Mesenchymal stem cell (in vitro differentiated cells and primary cell): ENCODE results near the gene PAGE2.

Source experiments
- DNase-seq: peaks from one replicate; pipeline ENCODE4 v3.0.0-alpha.2; 2013
- H2AFZ ChIP-seq: one replicate; pipeline ENCODE4 v1.6.1; 2013; ENCODE audit warnings: low read depth, mild to moderate bottlenecking, control low read depth, inconsistent platforms, low read length, moderate library complexity
- H2AK5ac ChIP-seq: 2 replicates; pipeline ENCODE4 v1.6.1; 2013; ENCODE audit warnings: low read length, moderate library complexity, mild to moderate bottlenecking, inconsistent platforms; ENCODE audit not compliant: severe bottlenecking
- H2BK120ac ChIP-seq: one replicate; pipeline ENCODE4 v1.6.1; 2013; ENCODE audit warnings: low read depth, mild to moderate bottlenecking, inconsistent platforms, low read length, moderate library complexity
- H2BK12ac ChIP-seq, 2 experiments: one replicate each; pipeline ENCODE4 v1.6.1; 2013; ENCODE audit warnings: inconsistent platforms in 2 of 2, low read length in 2 of 2, mild to moderate bottlenecking in 2 of 2, moderate library complexity in 2 of 2, control low read depth in 1 of 2
- H2BK15ac ChIP-seq: one replicate; pipeline ENCODE4 v1.6.1; 2013; ENCODE audit warnings: mild to moderate bottlenecking, low read depth, inconsistent platforms; ENCODE audit not compliant: poor library complexity, severe bottlenecking
- H2BK5ac ChIP-seq: 2 replicates; pipeline ENCODE4 v1.6.1; 2013; ENCODE audit warnings: low read depth, mild to moderate bottlenecking, low read length, control low read depth, inconsistent platforms; ENCODE audit not compliant: poor library complexity, severe bottlenecking
- H3K14ac ChIP-seq, 2 experiments: one replicate each; pipeline ENCODE4 v1.6.1; 2013; ENCODE audit warnings: inconsistent platforms in 2 of 2, low read length in 2 of 2, control low read depth in 1 of 2, mild to moderate bottlenecking in 1 of 2, moderate library complexity in 1 of 2
- H3K18ac ChIP-seq, 2 experiments: one replicate each; pipeline ENCODE4 v1.6.1; 2013; ENCODE audit warnings: inconsistent platforms in 2 of 2, low read length in 2 of 2, control low read depth in 1 of 2, low read depth in 1 of 2, mild to moderate bottlenecking in 1 of 2
- H3K23ac ChIP-seq, 2 experiments: one replicate each; pipeline ENCODE4 v1.6.1; 2013; ENCODE audit warnings: inconsistent platforms in 2 of 2, low read length in 2 of 2, mild to moderate bottlenecking in 2 of 2, moderate library complexity in 2 of 2, control low read depth in 1 of 2
- H3K27ac ChIP-seq: 2 replicates; pipeline ENCODE4 v1.5.1; 2013; ENCODE audit warnings: mild to moderate bottlenecking, moderate library complexity, low read length, control low read depth, inconsistent platforms; ENCODE audit not compliant: poor library complexity, severe bottlenecking
- H3K27me3 ChIP-seq, 2 experiments: 2 replicates each; pipeline versions ENCODE4 v1.6.1 to v1.7.0; 2013; ENCODE audit warnings: low read length in 2 of 2, mild to moderate bottlenecking in 2 of 2, moderate library complexity in 2 of 2, control low read depth in 1 of 2, inconsistent platforms in 1 of 2; ENCODE audit not compliant: control insufficient read depth in 1 of 2, insufficient read depth in 1 of 2
- H3K36me3 ChIP-seq, 2 experiments: 2 replicates each; pipeline versions ENCODE4 v1.6.1 to v1.7.0; 2013; ENCODE audit warnings: low read length in 2 of 2, control low read depth in 1 of 2, inconsistent platforms in 1 of 2, low read depth in 1 of 2, mild to moderate bottlenecking in 1 of 2; ENCODE audit not compliant: insufficient read depth in 2 of 2, control insufficient read depth in 1 of 2
- H3K4ac ChIP-seq, 2 experiments: one replicate each; pipeline ENCODE4 v1.6.1; 2013; ENCODE audit warnings: inconsistent platforms in 2 of 2, low read length in 2 of 2, mild to moderate bottlenecking in 2 of 2, moderate library complexity in 2 of 2, control low read depth in 1 of 2, low read depth in 1 of 2
- H3K4me1 ChIP-seq: 2 replicates; pipeline ENCODE4 v1.6.1; 2013; ENCODE audit warnings: low read depth, low read length, control low read depth; ENCODE audit not compliant: control insufficient read depth, insufficient read depth
- H3K4me2 ChIP-seq: 2 replicates; pipeline ENCODE4 v1.6.1; 2013; ENCODE audit warnings: low read length, mild to moderate bottlenecking, inconsistent platforms; ENCODE audit not compliant: poor library complexity, severe bottlenecking
- H3K4me3 ChIP-seq, 2 experiments: 2 replicates each; pipeline versions ENCODE4 v1.5.1 to v1.7.0; 2013; ENCODE audit warnings: low read length in 2 of 2, mild to moderate bottlenecking in 2 of 2, control low read depth in 1 of 2, low read depth in 1 of 2; ENCODE audit not compliant: insufficient read depth in 1 of 2
- H3K79me1 ChIP-seq: replicated peaks from 2 replicates; pipeline ENCODE4 v1.6.1; 2013; ENCODE audit warnings: mild to moderate bottlenecking, control low read depth, low read length, inconsistent platforms; ENCODE audit not compliant: poor library complexity, severe bottlenecking
- H3K9ac ChIP-seq: 2 replicates; pipeline ENCODE4 v1.7.0; 2013; ENCODE audit warnings: mild to moderate bottlenecking, low read length, moderate library complexity
- H3K9me3 ChIP-seq: 2 replicates; pipeline ENCODE4 v1.7.0; 2013; ENCODE audit warnings: mild to moderate bottlenecking, low read length; ENCODE audit not compliant: control insufficient read depth
- H4K8ac ChIP-seq: one replicate; pipeline ENCODE4 v1.6.1; 2013; ENCODE audit warnings: inconsistent platforms, mild to moderate bottlenecking, low read length, moderate library complexity
- H4K91ac ChIP-seq: one replicate; pipeline ENCODE4 v1.6.1; 2013; ENCODE audit warnings: mild to moderate bottlenecking, low read length, inconsistent platforms
- WGBS: methylation state at CpG from one replicate; pipeline ENCODE4 v1.1.7; 2013; ENCODE audit warnings: mixed read lengths; 5-methylcytosine and 5-hydroxymethylcytosine counted together

PAGE2 gene

GRCh38 chrX:55074851-55075467, 13.9 kb upstream of the PAGE2 start, which contains the start of gene PAGE2B:
TSS of gene PAGE2B (plus strand) at chrX:55075030. CDS start at chrX:55076042, 1,012 bp downstream.
- H3K27ac ChIP-seq = no peak within 1 kb of the TSS
- H3K4me2 ChIP-seq = no peak within 1 kb of the TSS
- peaks cover 0 to 7% of the 10 kb centered on the region in 2 experiments for H3K27me3 ChIP-seq
- no peaks in the 10 kb centered on the region for H3K79me1 ChIP-seq
- H2AK5ac ChIP-seq = no peak within 1 kb of the TSS
- no peak within 1 kb of the TSS for H3K9ac ChIP-seq
- no peak within 1 kb of the TSS for H4K8ac ChIP-seq
- H3K18ac ChIP-seq = no peak within 1 kb of the TSS
- H3K36me3 ChIP-seq = no peaks in the 10 kb centered on the region
- H3K4me1 ChIP-seq = no peaks in the 10 kb centered on the region
- DNase-seq = no peak
- no peak within 1 kb of the TSS for H3K23ac ChIP-seq
- no peaks in the 10 kb centered on the region for H3K9me3 ChIP-seq
- no peak within 1 kb of the TSS for H3K14ac ChIP-seq
- H2BK120ac ChIP-seq = no peak within 1 kb of the TSS
- H3K4me3 ChIP-seq = no peak within 1 kb of the TSS
- no peak within 1 kb of the TSS for H3K4ac ChIP-seq
- no peak within 1 kb of the TSS for H2BK5ac ChIP-seq
- no peak within 1 kb of the TSS for H2AFZ ChIP-seq
- no peak within 1 kb of the TSS for H2BK12ac ChIP-seq
- H2BK15ac ChIP-seq = no peak within 1 kb of the TSS
- 97% methylated on average over 34 of the region's 36 CpGs for WGBS
- H4K91ac ChIP-seq = no peak within 1 kb of the TSS

- WGBS = 3% methylated on average over 2 of the region's 2 CpGs
These were observed 9.9 kb downstream of the PAGE2 start for GRCh38 chrX:55098691-55099090.

GRCh38 chrX:55099162-55099561, 10.3 kb downstream of the PAGE2 start:
- no peak overlapping the region for H3K4me3 ChIP-seq
- no peaks in the 10 kb centered on the region for H3K36me3 ChIP-seq
- H2AFZ ChIP-seq = no peak overlapping the region
- H3K79me1 ChIP-seq = no peaks in the 10 kb centered on the region
- no peak overlapping the region for H4K91ac ChIP-seq
- H3K9ac ChIP-seq = no peak overlapping the region
- no peak overlapping the region for H2BK5ac ChIP-seq
- no peaks in the 10 kb centered on the region for H3K4me1 ChIP-seq
- H2BK12ac ChIP-seq = no peak overlapping the region
- no peak overlapping the region for H3K27ac ChIP-seq
- H3K4ac ChIP-seq = no peak overlapping the region
- no peak overlapping the region for H2BK120ac ChIP-seq
- no peak overlapping the region for H2BK15ac ChIP-seq
- no peak overlapping the region for H4K8ac ChIP-seq
- H3K18ac ChIP-seq = no peak overlapping the region
- no CpG with 5 or more reads among the region's 1 CpG for WGBS
- no peak overlapping the region for H2AK5ac ChIP-seq
- H3K23ac ChIP-seq = no peak overlapping the region
- H3K14ac ChIP-seq = no peak overlapping the region
- DNase-seq = no peak
- peaks cover 0 to 49% of the 10 kb centered on the region in 2 experiments for H3K27me3 ChIP-seq
- no peak overlapping the region for H3K4me2 ChIP-seq
- H3K9me3 ChIP-seq = no peaks in the 10 kb centered on the region

More at GRCh38 chrX:55098691-55099090, 9.9 kb downstream of the PAGE2 start:
- Histone ChIP-seq H2AFZ (no peak overlapping the region), H3K4me3 (no peak overlapping the region), H2BK5ac (no peak overlapping the region), H3K4me1 (no peaks in the 10 kb centered on the region), H2BK15ac (no peak overlapping the region), H4K8ac (no peak overlapping the region), H3K4ac (no peak overlapping the region), H3K27ac (no peak overlapping the region), H3K18ac (no peak overlapping the region), H2BK120ac (no peak overlapping the region), H3K14ac (no peak overlapping the region), H3K79me1 (no peaks in the 10 kb centered on the region), H2AK5ac (no peak overlapping the region), H3K27me3 (peaks cover 0 to 49% of the 10 kb centered on the region in 2 experiments), H4K91ac (no peak overlapping the region), H3K9me3 (no peaks in the 10 kb centered on the region), H3K23ac (no peak overlapping the region), H3K9ac (no peak overlapping the region), H2BK12ac (no peak overlapping the region), H3K4me2 (no peak overlapping the region), H3K36me3 (no peaks in the 10 kb centered on the region)
- no peak for DNase-seq

- Histone ChIP-seq H3K4me1 (no peaks in the 10 kb centered on the region), H4K8ac (no peak overlapping the region), H3K9me3 (no peaks in the 10 kb centered on the region), H3K14ac (no peak overlapping the region), H3K27me3 (peaks cover 0 to 22% of the 10 kb centered on the region in 2 experiments), H2BK120ac (no peak overlapping the region), H2BK15ac (no peak overlapping the region), H2AK5ac (no peak overlapping the region), H3K27ac (no peak overlapping the region), H4K91ac (no peak overlapping the region), H3K23ac (no peak overlapping the region), H3K79me1 (no peaks in the 10 kb centered on the region), H3K4me3 (no peak overlapping the region), H2BK5ac (no peak overlapping the region), H3K36me3 (no peaks in the 10 kb centered on the region), H3K4ac (no peak overlapping the region), H3K18ac (no peak overlapping the region), H2BK12ac (no peak overlapping the region), H3K4me2 (no peak overlapping the region), H2AFZ (no peak overlapping the region), H3K9ac (no peak overlapping the region)
- 100% methylated on average over 1 of the region's 3 CpGs for WGBS
- DNase-seq = no peak
These were observed 13.9 kb downstream of the PAGE2 start for GRCh38 chrX:55102754-55103153.
